ENCODE results near the gene SMCHD1.

Gene SMCHD1

GRCh38 chr18:2655178-2655953 lies at the start of gene SMCHD1:
TSS of gene SMCHD1 (plus strand) at chr18:2655726. CDS start at chr18:2656076, 350 bp downstream.
- in situ Hi-C loops (cut with MboI; ENCODE audit: low sequenced_read_pairs) = no loop called here

GRCh38 chr18:2606335-2606734 lies 49.2 kb upstream of the SMCHD1 start:
- in situ Hi-C loops (cut with MboI; ENCODE audit: low sequenced_read_pairs) = no loop called here

- in situ Hi-C loops (cut with MboI; ENCODE audit: low sequenced_read_pairs) = no loop called here
These were observed 45.9 kb upstream of the SMCHD1 start for GRCh38 chr18:2609604-2610003.

- in situ Hi-C loops (cut with MboI; ENCODE audit: low sequenced_read_pairs) = no loop called here
These were observed 45.0 kb upstream of the SMCHD1 start for GRCh38 chr18:2610549-2610948.

GRCh38 chr18:2612996-2613395 lies 42.5 kb upstream of the SMCHD1 start:
- in situ Hi-C loops (cut with MboI; ENCODE audit: low sequenced_read_pairs) = no loop called here

GRCh38 chr18:2617401-2617998 lies 38.0 kb upstream of the SMCHD1 start:
- in situ Hi-C loops (cut with MboI; ENCODE audit: low sequenced_read_pairs) = no loop called here

- in situ Hi-C loops (cut with MboI; ENCODE audit: low sequenced_read_pairs) = no loop called here
These were observed 37.5 kb upstream of the SMCHD1 start for GRCh38 chr18:2618009-2618408.

GRCh38 chr18:2625217-2625616 lies 30.3 kb upstream of the SMCHD1 start:
- in situ Hi-C loops (cut with MboI; ENCODE audit: low sequenced_read_pairs) = no loop called here

- in situ Hi-C loops (cut with MboI; ENCODE audit: low sequenced_read_pairs) = no loop called here
These were observed 27.7 kb upstream of the SMCHD1 start for GRCh38 chr18:2627821-2628276.

- in situ Hi-C loops (cut with MboI; ENCODE audit: low sequenced_read_pairs) = no loop called here
These were observed 26.5 kb upstream of the SMCHD1 start for GRCh38 chr18:2629003-2629402.

GRCh38 chr18:2635586-2635985 lies 19.9 kb upstream of the SMCHD1 start:
- in situ Hi-C loops (cut with MboI; ENCODE audit: low sequenced_read_pairs) = no loop called here

- in situ Hi-C loops (cut with MboI; ENCODE audit: low sequenced_read_pairs) = no loop called here
These were observed 19.3 kb upstream of the SMCHD1 start for GRCh38 chr18:2636126-2636631.

GRCh38 chr18:2641638-2642037 lies 13.9 kb upstream of the SMCHD1 start:
- in situ Hi-C loops (cut with MboI; ENCODE audit: low sequenced_read_pairs) = no loop called here

- in situ Hi-C loops (cut with MboI; ENCODE audit: low sequenced_read_pairs) = no loop called here
These were observed 12.8 kb upstream of the SMCHD1 start for GRCh38 chr18:2642771-2643170.

- in situ Hi-C loops (cut with MboI; ENCODE audit: low sequenced_read_pairs) = no loop called here
These were observed 11.0 kb upstream of the SMCHD1 start for GRCh38 chr18:2644535-2644934.

- in situ Hi-C loops (cut with MboI; ENCODE audit: low sequenced_read_pairs) = no loop called here
These were observed 3.5 kb upstream of the SMCHD1 start for GRCh38 chr18:2651981-2652380.

GRCh38 chr18:2653467-2653866 lies 2.1 kb upstream of the SMCHD1 start:
- in situ Hi-C loops (cut with MboI; ENCODE audit: low sequenced_read_pairs) = no loop called here

GRCh38 chr18:2654169-2654927 lies 1.2 kb upstream of the SMCHD1 start:
- in situ Hi-C loops (cut with MboI; ENCODE audit: low sequenced_read_pairs) = no loop called here

- in situ Hi-C loops (cut with MboI; ENCODE audit: low sequenced_read_pairs) = no loop called here
These were observed 673 bp upstream of the SMCHD1 start for GRCh38 chr18:2654928-2655177.

- in situ Hi-C loops (cut with MboI; ENCODE audit: low sequenced_read_pairs) = no loop called here
These were observed 369 bp downstream of the SMCHD1 start for GRCh38 chr18:2655954-2656236.

GRCh38 chr18:2656237-2656980 lies 883 bp downstream of the SMCHD1 start:
- in situ Hi-C loops (cut with MboI; ENCODE audit: low sequenced_read_pairs) = no loop called here

Measured in HL-60/S4 treated with retinoic acid at 250 ng/mL for 4 days and 3 days (cell line).